Endodermal cell (in vitro differentiated cells): ENCODE data around the gene ZBTB20. TPM values are rescaled to one million over a fixed set of nuclear protein-coding genes. Genes with fewer than 3 reads are reported as not detected.

Experiments
- DNase-seq: peaks from one replicate; pipeline ENCODE4 v3.0.0-alpha.2; 2017
- H3K27ac ChIP-seq: 2 replicates; pipeline ENCODE4 v1.5.1; 2013; ENCODE audit warnings: mild to moderate bottlenecking, low read depth, low read length, moderate library complexity
- H3K27me3 ChIP-seq: 2 replicates; pipeline ENCODE4 v1.6.1; 2013; ENCODE audit warnings: mild to moderate bottlenecking, low read length, moderate library complexity; ENCODE audit not compliant: insufficient read depth, control insufficient read depth, poor library complexity, severe bottlenecking
- H3K36me3 ChIP-seq: 2 replicates; pipeline ENCODE4 v1.7.0; 2013; ENCODE audit warnings: mild to moderate bottlenecking, low read length, moderate library complexity; ENCODE audit not compliant: control insufficient read depth, insufficient read depth
- H3K4me1 ChIP-seq: one replicate; pipeline ENCODE4 v1.7.0; 2013; ENCODE audit warnings: low read length; ENCODE audit not compliant: control insufficient read depth, insufficient read depth
- H3K4me3 ChIP-seq: 2 replicates; pipeline ENCODE4 v1.5.1; 2013; ENCODE audit warnings: mild to moderate bottlenecking, low read length, moderate library complexity
- H3K9ac ChIP-seq: 2 replicates; pipeline ENCODE4 v1.6.1; 2013; ENCODE audit warnings: mild to moderate bottlenecking, low read length, moderate library complexity; ENCODE audit not compliant: poor library complexity, severe bottlenecking; ENCODE audit errors: extremely low read depth
- H3K9me3 ChIP-seq: 2 replicates; pipeline ENCODE4 v1.6.1; 2013; ENCODE audit warnings: mild to moderate bottlenecking, low read length, moderate library complexity; ENCODE audit not compliant: control insufficient read depth
- H3K27ac Mint-ChIP-seq: 2 replicates; pipeline ENCODE4 v1.8.0; 2020; ENCODE audit warnings: mixed read lengths
- H3K27me3 Mint-ChIP-seq: 2 replicates; pipeline ENCODE4 v1.8.0; 2021; ENCODE audit warnings: mild to moderate bottlenecking, mixed read lengths; ENCODE audit not compliant: insufficient read depth
- H3K36me3 Mint-ChIP-seq: 2 replicates; pipeline ENCODE4 v1.8.0; 2020; ENCODE audit warnings: low read depth, mixed read lengths
- H3K4me1 Mint-ChIP-seq: 2 replicates; pipeline ENCODE4 v1.8.0; 2020; ENCODE audit warnings: mixed read lengths
- H3K4me3 Mint-ChIP-seq: 2 replicates; pipeline ENCODE4 v1.8.0; 2020; ENCODE audit warnings: mild to moderate bottlenecking, moderate library complexity, mixed read lengths
- H3K9me3 Mint-ChIP-seq: 2 replicates; pipeline ENCODE4 v1.8.0; 2020; ENCODE audit warnings: mild to moderate bottlenecking, mixed read lengths
- CTCF ChIP-seq: fragments of 200-600 bp; sonication (generic); conservative IDR thresholded peaks from 2 replicates; pipeline ENCODE4 v1.5.0; 2021; ENCODE audit warnings: antibody characterized with exemption, mild to moderate bottlenecking
- WGBS, 2 experiments: methylation state at CpG; one replicate each; pipeline versions ENCODE4 v1.1.5 to v1.1.7; 2013; ENCODE audit warnings: missing lambda C conversion rate in 2 of 2, mixed read lengths in 1 of 2; ENCODE audit not compliant: insufficient coverage in 1 of 2, insufficient read length in 1 of 2; 5-methylcytosine and 5-hydroxymethylcytosine counted together
- total RNA-seq, 2 donors: library from RNA; stranded (reverse); fragmentation: NEBNext Ultra II Directional in 1 of 2; extraction: Animal tissue kit (Norgen Biotek cat#: 25700) in 1 of 2; gene quantifications; 2 replicates in 1 of 2; 3 replicates in 1 of 2; pipeline ENCODE4 v1.2.1, GENCODE V29; 2021

Gene ZBTB20
- total RNA-seq, 2 donors from 2014 or later: 1.6 to 2.9 TPM

- Histone ChIP-seq H3K9ac (no peak overlapping the region), H3K27me3 (no peaks in the 10 kb centered on the region), H3K9me3 (no peaks in the 10 kb centered on the region), H3K27ac (no peak overlapping the region), H3K36me3 (no peaks in the 10 kb centered on the region), H3K4me1 (no peaks in the 10 kb centered on the region), H3K4me3 (no peak overlapping the region)
- H3K4me1 Mint-ChIP-seq: no peaks in the 10 kb centered on the region
- H3K4me3 Mint-ChIP-seq: no peak overlapping the region
- no peak overlapping the region for H3K27ac Mint-ChIP-seq
- H3K9me3 Mint-ChIP-seq: peaks cover 4% of the 10 kb centered on the region
- H3K36me3 Mint-ChIP-seq: no peaks in the 10 kb centered on the region
- no peak for DNase-seq
- H3K27me3 Mint-ChIP-seq: peaks cover 2% of the 10 kb centered on the region
- TF ChIP-seq CTCF: no peak
- 87 to 100% methylated on average over 1 of the region's 1 CpG for WGBS, 2 experiments
Observed at GRCh38 chr3:114985776-114986175, 161.3 kb downstream of the ZBTB20 start.

GRCh38 chr3:114983248-114983647 is 163.8 kb downstream of the ZBTB20 start:
- H3K27me3 Mint-ChIP-seq: no peaks in the 10 kb centered on the region
- 93 to 100% methylated on average over 5 to 6 of the region's 6 CpGs for WGBS, 2 experiments
- no peaks in the 10 kb centered on the region for H3K9me3 Mint-ChIP-seq
- DNase-seq: no peak
- Histone ChIP-seq H3K4me3 (no peak overlapping the region), H3K9ac (no peak overlapping the region), H3K27ac (no peak overlapping the region), H3K27me3 (no peaks in the 10 kb centered on the region), H3K4me1 (no peaks in the 10 kb centered on the region), H3K36me3 (no peaks in the 10 kb centered on the region), H3K9me3 (no peaks in the 10 kb centered on the region)
- H3K4me1 Mint-ChIP-seq: no peaks in the 10 kb centered on the region
- TF ChIP-seq CTCF: no peak
- H3K4me3 Mint-ChIP-seq: no peak overlapping the region
- H3K36me3 Mint-ChIP-seq: no peaks in the 10 kb centered on the region
- H3K27ac Mint-ChIP-seq: no peak overlapping the region

GRCh38 chr3:114974387-114974786 is 172.7 kb downstream of the ZBTB20 start:
- no peak overlapping the region for H3K9ac ChIP-seq
- H3K4me3 ChIP-seq: no peak overlapping the region
- Mint-ChIP-seq H3K4me1 (no peaks in the 10 kb centered on the region), H3K9me3 (no peaks in the 10 kb centered on the region), H3K27ac (no peak overlapping the region), H3K4me3 (no peak overlapping the region), H3K27me3 (no peaks in the 10 kb centered on the region), H3K36me3 (no peaks in the 10 kb centered on the region)
- H3K27me3 ChIP-seq: no peaks in the 10 kb centered on the region
- H3K9me3 ChIP-seq: no peaks in the 10 kb centered on the region
- no peak for DNase-seq
- no peaks in the 10 kb centered on the region for H3K36me3 ChIP-seq
- H3K4me1 ChIP-seq: no peaks in the 10 kb centered on the region
- 89% methylated on average over 2 of the region's 3 CpGs; no CpG with 5 or more reads in 1 of the 2 experiments for WGBS, 2 experiments
- TF ChIP-seq CTCF: no peak
- no peak overlapping the region for H3K27ac ChIP-seq
